GM12878 (cell line): ENCODE measurements around the gene NCDN. TPM values are rescaled to one million over a fixed set of nuclear protein-coding genes. Genes with fewer than 3 reads are reported as not detected.
A peak's percentile ranks its signal among the peaks of the same experiment; 100 is the strongest.

Source experiments
- BMI1 ChIP-seq: fragments of 450-650 bp; IDR thresholded peaks from 2 replicates; pipeline ENCODE4 v1.6.1; 2016; ENCODE audit warnings: mild to moderate bottlenecking, moderate library complexity, borderline replicate concordance
- EED ChIP-seq: sonication (generic); IDR thresholded peaks from 2 replicates; pipeline ENCODE4 v1.6.1; 2016; ENCODE audit warnings: antibody characterized with exemption, low read depth
- ELK1 ChIP-seq: IDR thresholded peaks from 2 replicates; pipeline ENCODE4 v1.6.1; 2012; ENCODE audit warnings: low read depth, low read length, improper control_type of control experiment
- FOS ChIP-seq: IDR thresholded peaks from 3 replicates; pipeline ENCODE4 v1.6.1; 2011; ENCODE audit warnings: borderline replicate concordance; ENCODE audit not compliant: insufficient read length; ENCODE audit errors: extremely low read depth
- MEF2A ChIP-seq: IDR thresholded peaks from 2 replicates; pipeline ENCODE4 v1.6.1; 2011; ENCODE audit warnings: low read depth, mild to moderate bottlenecking, low read length, moderate library complexity; ENCODE audit not compliant: insufficient read depth
- NBN ChIP-seq: fragments of 450-650 bp; IDR thresholded peaks from 2 replicates; pipeline ENCODE4 v1.6.1; 2016
- NR2F1 ChIP-seq: fragments of 450-650 bp; conservative IDR thresholded peaks from 2 replicates; pipeline ENCODE4 v1.6.1; 2017; ENCODE audit warnings: mild to moderate bottlenecking
- POLR2A ChIP-seq: IDR thresholded peaks from 2 replicates; pipeline ENCODE4 v1.6.1; 2011; ENCODE audit warnings: low read depth, mild to moderate bottlenecking, low read length
- STAT3 ChIP-seq: IDR thresholded peaks from 2 replicates; pipeline ENCODE4 v1.6.1; 2011; ENCODE audit warnings: low read depth, low read length, improper control_type of control experiment
- ZBTB40 ChIP-seq: fragments of 450-650 bp; IDR thresholded peaks from 2 replicates; pipeline ENCODE4 v1.6.1; 2016; ENCODE audit warnings: mild to moderate bottlenecking, moderate library complexity, borderline replicate concordance
- ZNF207 ChIP-seq: fragments of 450-650 bp; IDR thresholded peaks from 2 replicates; pipeline ENCODE4 v1.6.1; 2014; ENCODE audit warnings: antibody characterized with exemption, mild to moderate bottlenecking, borderline replicate concordance
- ZNF687 ChIP-seq: fragments of 450-650 bp; IDR thresholded peaks from 2 replicates; pipeline ENCODE4 v1.6.1; 2017; ENCODE audit warnings: mild to moderate bottlenecking, moderate library complexity
- polyA plus RNA-seq, 11 experiments: library from polyadenylated mRNA; depleted of rRNA in 4 of 11; unstranded in 6 of 11; stranded (reverse) in 5 of 11; fragments of >200 nt; fragmentation: Nextera tagmentation in 4 of 11; fragmentation: Illumina TruSeq in 1 of 11; extraction: Ambion mirVana in 4 of 11; extraction: Trizol in 1 of 11; gene quantifications; 1 replicate in 1 of 11; 2 replicates in 10 of 11; pipeline versions ENCODE4 v1.2.1 to v1.2.3, GENCODE V29; 2011 to 2016; ENCODE audit warnings: inconsistent platforms in 2 of 11, missing spikeins in 2 of 11, low read depth in 1 of 11
- total RNA-seq, 4 experiments: library from RNA; depleted of rRNA in 3 of 4; stranded (reverse); fragments of >200 nt in 3 of 4; fragmentation: Illumina TruSeq in 1 of 4; extraction: Trizol in 1 of 4; gene quantifications; 2 replicates each; pipeline versions ENCODE4 v1.2.1 to v1.2.3, GENCODE V29; 2013 to 2021
- TF ChIP-seq, protein P1 (sequence below): IDR thresholded peaks from 2 replicates; pipeline ENCODE4 v1.6.1; 2012; ENCODE audit warnings: low read depth, low read length, improper control_type of control experiment
- TF ChIP-seq, protein P2 (sequence below): IDR thresholded peaks from 2 replicates; pipeline ENCODE4 v1.6.1; 2012; ENCODE audit warnings: improper control_type of control experiment, low read depth, low read length; ENCODE audit not compliant: insufficient replicate concordance

Gene NCDN
- total and polyA plus RNA-seq, 10 of the 15 experiments (the other 5 are each of a cell fraction or from before 2014, with no cell fraction given) = 1.8 to 25.5 (median 10.9) TPM

DNA sequence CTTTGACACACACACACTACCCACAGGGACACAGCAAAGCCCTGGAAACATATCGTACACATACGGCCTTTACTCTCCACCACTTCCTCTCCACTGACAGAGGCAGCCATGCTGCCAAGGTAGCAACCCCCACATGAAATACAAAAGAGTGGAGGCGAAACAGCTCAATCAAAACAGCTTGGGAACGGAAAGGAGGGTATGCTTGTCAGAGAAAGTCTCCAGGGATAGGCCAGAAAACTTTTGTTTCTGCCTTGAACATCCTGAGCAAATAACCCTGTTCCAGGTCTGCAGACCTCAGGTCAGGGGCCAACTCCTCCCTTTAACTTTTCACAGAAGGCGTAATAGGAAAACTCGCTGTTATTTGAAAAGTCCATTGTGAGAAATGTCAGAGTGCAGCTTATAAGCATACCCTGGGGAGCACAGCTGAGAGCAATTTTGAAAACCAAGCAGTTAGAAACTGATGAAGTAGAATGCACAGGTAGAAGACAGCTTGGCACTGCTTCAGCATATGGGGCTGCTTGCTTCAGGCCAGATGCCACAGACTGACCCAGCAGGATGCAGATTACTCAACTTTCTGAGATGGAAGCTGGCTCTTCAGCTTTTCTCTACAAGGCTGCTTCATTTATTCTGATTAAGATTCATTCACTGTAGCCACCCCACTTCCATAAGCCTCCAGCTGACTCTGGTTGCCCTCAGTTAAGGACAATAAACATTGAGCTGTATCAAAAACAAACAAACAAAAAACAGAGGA, 18.4 kb upstream of the NCDN start (continued):
- TF ChIP-seq ZNF687 (peak; percentile 87), NR2F1 (peak; percentile 92), ZBTB40 (no peak; the same call in 1 of the 2 replicates), MEF2A (no peak), FOS (no peak), ELK1 (no peak), POLR2A (peak; percentile 41), EED (no peak), STAT3 (no peak), BMI1 (no peak), NBN (0 out of 2 replicates have a peak, but pooled peaks have one; percentile 30), ZNF207 (no peak)
- TF ChIP-seq, protein P1, sequence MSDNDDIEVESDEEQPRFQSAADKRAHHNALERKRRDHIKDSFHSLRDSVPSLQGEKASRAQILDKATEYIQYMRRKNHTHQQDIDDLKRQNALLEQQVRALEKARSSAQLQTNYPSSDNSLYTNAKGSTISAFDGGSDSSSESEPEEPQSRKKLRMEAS = no peak
- TF ChIP-seq, protein P2, sequence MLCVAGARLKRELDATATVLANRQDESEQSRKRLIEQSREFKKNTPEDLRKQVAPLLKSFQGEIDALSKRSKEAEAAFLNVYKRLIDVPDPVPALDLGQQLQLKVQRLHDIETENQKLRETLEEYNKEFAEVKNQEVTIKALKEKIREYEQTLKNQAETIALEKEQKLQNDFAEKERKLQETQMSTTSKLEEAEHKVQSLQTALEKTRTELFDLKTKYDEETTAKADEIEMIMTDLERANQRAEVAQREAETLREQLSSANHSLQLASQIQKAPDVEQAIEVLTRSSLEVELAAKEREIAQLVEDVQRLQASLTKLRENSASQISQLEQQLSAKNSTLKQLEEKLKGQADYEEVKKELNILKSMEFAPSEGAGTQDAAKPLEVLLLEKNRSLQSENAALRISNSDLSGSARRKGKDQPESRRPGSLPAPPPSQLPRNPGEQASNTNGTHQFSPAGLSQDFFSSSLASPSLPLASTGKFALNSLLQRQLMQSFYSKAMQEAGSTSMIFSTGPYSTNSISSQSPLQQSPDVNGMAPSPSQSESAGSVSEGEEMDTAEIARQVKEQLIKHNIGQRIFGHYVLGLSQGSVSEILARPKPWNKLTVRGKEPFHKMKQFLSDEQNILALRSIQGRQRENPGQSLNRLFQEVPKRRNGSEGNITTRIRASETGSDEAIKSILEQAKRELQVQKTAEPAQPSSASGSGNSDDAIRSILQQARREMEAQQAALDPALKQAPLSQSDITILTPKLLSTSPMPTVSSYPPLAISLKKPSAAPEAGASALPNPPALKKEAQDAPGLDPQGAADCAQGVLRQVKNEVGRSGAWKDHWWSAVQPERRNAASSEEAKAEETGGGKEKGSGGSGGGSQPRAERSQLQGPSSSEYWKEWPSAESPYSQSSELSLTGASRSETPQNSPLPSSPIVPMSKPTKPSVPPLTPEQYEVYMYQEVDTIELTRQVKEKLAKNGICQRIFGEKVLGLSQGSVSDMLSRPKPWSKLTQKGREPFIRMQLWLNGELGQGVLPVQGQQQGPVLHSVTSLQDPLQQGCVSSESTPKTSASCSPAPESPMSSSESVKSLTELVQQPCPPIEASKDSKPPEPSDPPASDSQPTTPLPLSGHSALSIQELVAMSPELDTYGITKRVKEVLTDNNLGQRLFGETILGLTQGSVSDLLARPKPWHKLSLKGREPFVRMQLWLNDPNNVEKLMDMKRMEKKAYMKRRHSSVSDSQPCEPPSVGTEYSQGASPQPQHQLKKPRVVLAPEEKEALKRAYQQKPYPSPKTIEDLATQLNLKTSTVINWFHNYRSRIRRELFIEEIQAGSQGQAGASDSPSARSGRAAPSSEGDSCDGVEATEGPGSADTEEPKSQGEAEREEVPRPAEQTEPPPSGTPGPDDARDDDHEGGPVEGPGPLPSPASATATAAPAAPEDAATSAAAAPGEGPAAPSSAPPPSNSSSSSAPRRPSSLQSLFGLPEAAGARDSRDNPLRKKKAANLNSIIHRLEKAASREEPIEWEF = peak; percentile 45
